Measurements from ENCODE around the gene TNFSF12.

TNFSF12 gene

DNA sequence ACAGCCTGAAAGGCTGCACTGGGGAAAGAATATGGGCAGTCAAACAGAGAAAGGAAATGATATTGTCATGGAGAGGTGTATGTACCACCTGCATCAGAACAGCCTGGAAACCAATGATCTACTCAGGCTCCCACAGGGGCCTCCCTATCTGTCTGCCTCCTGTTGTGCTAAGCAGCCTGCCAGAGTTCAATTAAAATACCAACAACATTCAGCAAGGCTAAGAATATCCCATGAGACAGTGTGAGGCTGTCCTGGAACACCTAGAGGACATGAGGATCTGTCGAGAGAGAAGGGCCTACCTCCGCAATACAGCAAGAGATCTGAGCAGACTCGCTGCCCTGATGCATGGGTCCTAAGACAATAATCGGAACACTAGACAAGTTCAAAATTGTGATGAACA is 57.4 kb downstream of the TNFSF12 start:
- H3K27me3 ChIP-seq (ENCODE audit: insufficient read depth, low read depth) = no peaks in the 10 kb centered on the region
- no peak overlapping the region for H2AFZ ChIP-seq (ENCODE audit: low read depth)
- no peaks in the 10 kb centered on the region for H3K36me3 ChIP-seq (ENCODE audit: insufficient read depth)
- TF ChIP-seq, protein P1, sequence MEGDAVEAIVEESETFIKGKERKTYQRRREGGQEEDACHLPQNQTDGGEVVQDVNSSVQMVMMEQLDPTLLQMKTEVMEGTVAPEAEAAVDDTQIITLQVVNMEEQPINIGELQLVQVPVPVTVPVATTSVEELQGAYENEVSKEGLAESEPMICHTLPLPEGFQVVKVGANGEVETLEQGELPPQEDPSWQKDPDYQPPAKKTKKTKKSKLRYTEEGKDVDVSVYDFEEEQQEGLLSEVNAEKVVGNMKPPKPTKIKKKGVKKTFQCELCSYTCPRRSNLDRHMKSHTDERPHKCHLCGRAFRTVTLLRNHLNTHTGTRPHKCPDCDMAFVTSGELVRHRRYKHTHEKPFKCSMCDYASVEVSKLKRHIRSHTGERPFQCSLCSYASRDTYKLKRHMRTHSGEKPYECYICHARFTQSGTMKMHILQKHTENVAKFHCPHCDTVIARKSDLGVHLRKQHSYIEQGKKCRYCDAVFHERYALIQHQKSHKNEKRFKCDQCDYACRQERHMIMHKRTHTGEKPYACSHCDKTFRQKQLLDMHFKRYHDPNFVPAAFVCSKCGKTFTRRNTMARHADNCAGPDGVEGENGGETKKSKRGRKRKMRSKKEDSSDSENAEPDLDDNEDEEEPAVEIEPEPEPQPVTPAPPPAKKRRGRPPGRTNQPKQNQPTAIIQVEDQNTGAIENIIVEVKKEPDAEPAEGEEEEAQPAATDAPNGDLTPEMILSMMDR (conservative IDR thresholded peaks at IDR 0.05; ENCODE audit: low read depth, low read length) = no peak
- H4K20me1 ChIP-seq (ENCODE audit: insufficient read depth) = no peaks in the 10 kb centered on the region
- H3K4me3 ChIP-seq (IDR thresholded peaks at IDR 0.05; ENCODE audit: insufficient read depth, low read depth, low read length) = no peak overlapping the region
- H3K9ac ChIP-seq = no peak overlapping the region
- no peak overlapping the region for H3K27ac ChIP-seq
- H3K4me2 ChIP-seq = no peak overlapping the region
- no peaks in the 10 kb centered on the region for H3K79me2 ChIP-seq (ENCODE audit: insufficient read depth, low read depth)
- no peaks in the 10 kb centered on the region for H3K4me1 ChIP-seq (ENCODE audit: low read depth, poor library complexity, severe bottlenecking)
